ENCODE data around the gene CAMKK2.

The CAMKK2 gene

DNA sequence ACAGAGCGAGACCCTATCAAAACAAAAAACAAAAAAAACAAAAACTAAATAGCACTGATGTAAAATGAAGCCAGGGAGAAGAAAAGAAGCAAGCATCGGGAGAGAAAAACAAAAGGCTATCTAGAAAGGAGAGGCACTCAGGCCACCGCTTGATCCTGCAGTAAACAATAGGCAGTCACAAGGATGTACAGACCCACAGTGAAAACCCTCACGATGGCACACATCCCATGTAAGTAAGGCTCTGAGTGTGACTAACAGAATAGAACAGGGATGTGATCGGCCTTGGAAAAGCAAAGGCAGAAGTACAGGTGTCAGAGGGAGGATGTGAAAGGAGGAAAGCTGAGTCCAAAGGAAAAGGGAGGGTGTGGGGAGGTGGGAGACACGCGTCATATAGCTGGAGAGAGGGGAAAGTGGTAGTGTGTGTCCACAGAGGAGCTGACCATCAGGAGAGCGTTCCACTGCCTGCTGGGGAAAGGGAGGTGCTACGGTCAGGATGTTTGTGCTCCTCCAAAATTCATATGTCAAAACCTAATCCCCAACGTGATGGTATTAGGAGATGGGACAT is 31.5 kb downstream of the CAMKK2 start:
- Histone ChIP-seq H3F3A (ENCODE audit: control insufficient read depth, insufficient read depth) (no peaks in the 10 kb centered on the region), H3K27me3 (ENCODE audit: control insufficient read depth, low read length) (no peaks in the 10 kb centered on the region), H3K79me2 (ENCODE audit: control insufficient read depth, low read length) (no peaks in the 10 kb centered on the region), H3K36me3 (ENCODE audit: control insufficient read depth, low read length) (peaks cover 33% of the 10 kb centered on the region), H4K20me1 (ENCODE audit: control insufficient read depth, insufficient read depth, low read depth, low read length) (no peaks in the 10 kb centered on the region), H3K9me3 (ENCODE audit: control insufficient read depth, insufficient read depth, low read length) (no peaks in the 10 kb centered on the region), H3K9me2 (replicated peaks; ENCODE audit: control insufficient read depth, low read length) (no peaks in the 10 kb centered on the region), H3K4me1 (ENCODE audit: control insufficient read depth, low read length) (no peaks in the 10 kb centered on the region), H3K4me2 (ENCODE audit: low read length) (no peak overlapping the region), H3K27ac (ENCODE audit: low read depth, low read length) (no peak overlapping the region), H3K4me3 (ENCODE audit: low read length) (no peak overlapping the region)
- TF ChIP-seq EZH2phosphoT487 (IDR thresholded peaks at IDR 0.05; ENCODE audit: borderline replicate concordance, low read length): no peak
- no peak for TF ChIP-seq CTCF (IDR thresholded peaks at IDR 0.05; ENCODE audit: low read depth, low read length, poor library complexity, severe bottlenecking)

DNA sequence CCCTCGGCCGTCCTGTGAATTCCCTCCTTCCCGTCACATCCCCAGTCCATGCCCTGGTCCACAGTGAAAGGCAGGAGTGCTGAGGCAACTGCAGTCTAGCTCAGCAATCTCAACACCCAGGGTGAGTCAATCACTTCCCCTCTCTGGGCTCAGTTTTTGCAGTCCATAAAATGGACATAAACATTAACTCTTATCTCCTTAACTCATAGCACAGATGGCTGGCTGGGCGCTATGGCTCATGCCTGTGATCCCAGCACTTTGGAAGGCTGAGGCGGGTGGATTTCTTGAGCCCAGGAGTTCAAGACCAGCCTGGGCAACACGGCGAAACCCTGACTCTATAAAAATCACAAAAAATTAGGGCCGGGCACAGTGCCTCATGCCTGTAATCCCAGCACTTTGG is 32.4 kb downstream of the CAMKK2 start:
- Histone ChIP-seq H3K4me2 (ENCODE audit: low read length) (no peak overlapping the region), H3K9me2 (replicated peaks; ENCODE audit: control insufficient read depth, low read length) (no peaks in the 10 kb centered on the region), H3K36me3 (ENCODE audit: control insufficient read depth, low read length) (peaks cover 33% of the 10 kb centered on the region), H3K27me3 (ENCODE audit: control insufficient read depth, low read length) (no peaks in the 10 kb centered on the region), H3K27ac (ENCODE audit: low read depth, low read length) (no peak overlapping the region), H4K20me1 (ENCODE audit: control insufficient read depth, insufficient read depth, low read depth, low read length) (no peaks in the 10 kb centered on the region), H3K4me3 (ENCODE audit: low read length) (no peak overlapping the region), H3K79me2 (ENCODE audit: control insufficient read depth, low read length) (no peaks in the 10 kb centered on the region), H3K9me3 (ENCODE audit: control insufficient read depth, insufficient read depth, low read length) (no peaks in the 10 kb centered on the region), H3K4me1 (ENCODE audit: control insufficient read depth, low read length) (no peaks in the 10 kb centered on the region), H3F3A (ENCODE audit: control insufficient read depth, insufficient read depth) (no peaks in the 10 kb centered on the region)
- TF ChIP-seq CTCF (IDR thresholded peaks at IDR 0.05; ENCODE audit: low read depth, low read length, poor library complexity, severe bottlenecking): no peak
- TF ChIP-seq EZH2phosphoT487 (IDR thresholded peaks at IDR 0.05; ENCODE audit: borderline replicate concordance, low read length): no peak

- Histone ChIP-seq H3K27ac (ENCODE audit: low read depth, low read length) (no peak overlapping the region), H4K20me1 (ENCODE audit: control insufficient read depth, insufficient read depth, low read depth, low read length) (no peaks in the 10 kb centered on the region), H3K4me3 (ENCODE audit: low read length) (no peak overlapping the region), H3K9me3 (ENCODE audit: control insufficient read depth, insufficient read depth, low read length) (no peaks in the 10 kb centered on the region), H3K9me2 (replicated peaks; ENCODE audit: control insufficient read depth, low read length) (no peaks in the 10 kb centered on the region), H3K4me2 (ENCODE audit: low read length) (no peak overlapping the region), H3K36me3 (ENCODE audit: control insufficient read depth, low read length) (peaks cover 28% of the 10 kb centered on the region), H3K4me1 (ENCODE audit: control insufficient read depth, low read length) (no peaks in the 10 kb centered on the region), H3F3A (ENCODE audit: control insufficient read depth, insufficient read depth) (no peaks in the 10 kb centered on the region), H3K79me2 (ENCODE audit: control insufficient read depth, low read length) (no peaks in the 10 kb centered on the region), H3K27me3 (ENCODE audit: control insufficient read depth, low read length) (no peaks in the 10 kb centered on the region)
- no peak for TF ChIP-seq EZH2phosphoT487 (IDR thresholded peaks at IDR 0.05; ENCODE audit: borderline replicate concordance, low read length)
- TF ChIP-seq CTCF (IDR thresholded peaks at IDR 0.05; ENCODE audit: low read depth, low read length, poor library complexity, severe bottlenecking): no peak
These were observed 33.1 kb downstream of the CAMKK2 start for GRCh38 chr12:121263206-121263935.

All from DOHH2 (cell line).